Stimulated activated CD4-positive, alpha-beta T cell treated with anti-CD3 and anti-CD28 coated beads, Interleukin-2, amount 100 ng/mL, for 4 hours (primary cell): Measurements from ENCODE around the gene DNAL4.

Source experiments
- DNase-seq: peaks from one replicate; pipeline ENCODE4 v3.0.0-alpha.2; 2020; ENCODE audit warnings: low read depth

Gene DNAL4, protein sequence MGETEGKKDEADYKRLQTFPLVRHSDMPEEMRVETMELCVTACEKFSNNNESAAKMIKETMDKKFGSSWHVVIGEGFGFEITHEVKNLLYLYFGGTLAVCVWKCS

DNA sequence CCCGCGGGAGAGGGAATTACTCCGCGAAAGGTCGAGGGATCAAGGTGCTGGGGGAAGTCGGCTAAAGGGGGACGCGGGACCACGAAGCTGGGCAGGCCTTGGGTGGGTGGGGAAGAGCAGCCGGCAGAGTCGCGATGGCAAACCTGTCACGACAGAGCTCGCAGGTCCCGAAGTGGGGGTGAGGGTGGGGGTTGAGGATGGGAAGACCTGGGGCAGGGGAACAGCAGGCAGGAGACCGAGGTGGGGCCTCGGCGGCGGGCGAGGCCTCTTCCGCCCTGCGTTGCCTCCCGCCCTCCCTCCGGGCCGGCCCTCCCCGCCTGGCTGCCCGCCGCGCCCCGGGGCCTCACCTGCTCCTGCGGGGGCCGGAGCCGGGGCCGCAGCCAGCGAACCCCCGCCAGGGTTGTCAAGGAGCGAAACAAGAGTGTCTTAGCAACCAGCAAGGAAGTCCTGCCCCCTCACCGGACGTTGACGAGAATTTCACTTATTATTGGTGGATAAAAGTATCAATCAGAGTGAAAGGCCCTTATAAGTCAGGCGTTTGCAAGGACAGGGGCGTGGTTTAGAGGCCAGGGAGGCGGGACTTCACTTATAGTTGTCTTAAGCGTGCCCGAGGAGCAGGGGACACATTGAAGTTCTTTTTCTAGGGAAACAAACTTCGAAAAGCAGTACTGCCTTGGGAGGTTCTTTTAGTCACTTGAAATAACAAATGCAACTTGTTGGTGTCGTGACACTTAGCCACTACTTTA is at the start of gene DNAL4:
TSS of gene DNAL4 (minus strand) at position 423 of the 746 bp plus-strand sequence. CDS start 11,412 bp downstream, outside the sequence.
- DNase-seq, result peak; percentile 87

DNA sequence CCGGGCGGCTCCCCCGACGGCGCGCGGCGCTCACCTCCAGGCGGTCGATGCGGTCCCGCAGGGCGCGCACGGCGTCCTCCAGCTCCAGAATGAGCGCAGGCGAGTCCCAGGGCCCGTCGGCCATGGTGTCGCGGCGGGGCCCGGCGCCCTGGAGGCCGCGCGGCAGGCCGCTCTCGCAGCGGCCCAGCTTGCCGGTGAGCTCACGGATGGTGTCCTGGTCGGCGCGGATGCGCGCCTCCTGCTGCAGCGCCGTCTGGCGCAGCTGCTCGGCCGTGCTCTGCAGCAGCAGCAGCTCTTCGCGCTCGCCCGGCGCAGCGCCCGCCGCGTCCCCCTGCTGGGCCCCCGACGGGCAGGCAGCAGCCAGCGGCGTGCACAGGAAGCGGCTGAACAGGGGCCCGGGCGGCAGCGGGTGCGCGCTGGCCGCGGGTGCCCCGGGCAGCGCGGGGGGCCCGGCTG is 49.3 kb upstream of the DNAL4 start:
- DNase-seq, result peak; percentile 18

DNA sequence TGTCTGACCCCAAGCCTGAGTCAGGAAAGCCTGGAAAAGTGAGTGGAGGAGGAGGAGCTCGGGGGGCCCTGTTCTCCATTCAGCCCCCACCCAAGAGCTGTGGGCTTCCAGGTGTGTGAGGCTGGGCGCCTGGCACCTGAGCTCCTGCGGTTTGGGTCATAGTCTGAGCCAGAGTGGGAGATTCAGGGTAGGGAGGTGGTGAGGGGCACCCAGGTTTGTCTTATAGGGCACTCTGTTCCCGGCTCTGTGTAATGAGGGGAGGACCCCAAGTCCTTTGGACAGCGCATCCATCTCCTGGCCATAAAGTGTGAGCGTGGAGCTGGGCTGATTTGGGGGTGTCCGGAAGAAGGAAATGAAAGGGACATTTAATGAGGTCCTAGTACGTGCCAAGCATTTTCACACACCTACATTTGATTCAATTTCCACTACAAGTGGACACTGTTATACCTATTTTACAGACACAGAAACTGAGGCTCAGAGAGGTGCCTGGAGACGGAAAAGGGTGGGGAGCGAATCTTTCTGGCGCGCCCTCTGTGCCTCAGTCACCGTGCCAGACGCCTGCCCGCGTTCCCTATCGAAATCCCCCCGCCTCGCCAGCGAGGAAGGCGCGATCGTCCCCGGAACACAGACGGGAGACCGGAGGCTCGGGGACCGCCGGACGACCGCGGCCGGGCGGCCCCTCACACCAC is 48.7 kb upstream of the DNAL4 start:
- no peak for DNase-seq

DNA sequence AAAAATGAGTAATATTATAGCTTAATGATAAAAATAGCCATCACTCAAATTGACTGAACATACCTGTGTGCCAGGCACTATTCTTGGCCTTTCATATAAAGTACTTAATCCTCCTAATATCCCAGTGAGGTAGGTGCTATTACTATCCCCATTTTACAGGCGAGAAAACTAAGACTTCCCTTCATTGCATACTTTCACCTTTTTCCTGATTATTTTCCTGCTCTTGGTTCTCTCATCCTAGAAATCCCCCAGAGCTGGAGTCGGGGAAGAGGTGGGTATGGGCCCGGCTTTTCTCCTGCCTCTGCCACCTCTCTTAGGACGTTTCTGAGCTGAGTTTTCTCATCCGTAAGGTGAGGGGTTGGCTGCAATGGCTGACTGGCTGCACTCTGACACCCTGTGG is 47.7 kb upstream of the DNAL4 start:
- no peak for DNase-seq

DNA sequence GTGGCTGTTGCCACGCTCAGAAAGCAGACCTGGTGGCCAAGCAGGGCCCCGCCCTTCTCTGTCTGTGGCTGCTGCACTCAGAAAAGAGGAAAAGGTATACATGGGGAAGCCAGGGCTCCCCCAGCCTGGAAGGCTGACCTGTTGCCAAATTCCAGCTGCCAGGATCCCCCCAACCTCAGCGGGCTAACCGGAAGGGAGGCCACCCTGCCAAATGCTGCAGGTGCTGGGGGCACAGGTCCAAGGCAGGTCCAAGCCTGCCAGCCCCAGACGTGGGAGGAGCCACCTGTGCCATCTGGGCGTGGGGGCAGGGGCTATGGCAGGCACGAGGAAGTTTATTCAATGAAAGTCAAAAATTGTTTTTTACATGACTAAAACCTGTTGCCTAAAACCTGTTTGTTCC is 47.3 kb upstream of the DNAL4 start:
- no peak for DNase-seq

DNA sequence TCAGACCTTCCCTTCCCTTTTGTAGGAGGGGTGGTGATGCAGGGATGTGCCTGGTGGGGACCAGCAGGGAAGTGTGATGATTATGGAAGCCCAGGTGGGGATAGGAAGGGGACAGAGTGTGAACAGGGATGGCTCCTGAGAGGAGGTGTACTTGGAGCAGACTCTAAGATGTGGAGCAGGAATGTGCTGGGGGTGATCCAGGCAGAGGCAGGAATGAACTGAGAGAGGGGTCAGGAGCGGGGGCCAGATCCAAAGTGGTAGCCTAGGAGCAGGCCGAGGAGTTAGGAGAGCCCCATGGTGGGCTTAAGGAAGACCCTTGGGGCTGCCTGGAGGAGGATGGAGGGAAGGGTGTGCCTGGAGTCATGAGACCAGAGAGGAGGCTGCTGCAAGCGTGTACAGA is 46.2 kb upstream of the DNAL4 start:
- no peak for DNase-seq

DNA sequence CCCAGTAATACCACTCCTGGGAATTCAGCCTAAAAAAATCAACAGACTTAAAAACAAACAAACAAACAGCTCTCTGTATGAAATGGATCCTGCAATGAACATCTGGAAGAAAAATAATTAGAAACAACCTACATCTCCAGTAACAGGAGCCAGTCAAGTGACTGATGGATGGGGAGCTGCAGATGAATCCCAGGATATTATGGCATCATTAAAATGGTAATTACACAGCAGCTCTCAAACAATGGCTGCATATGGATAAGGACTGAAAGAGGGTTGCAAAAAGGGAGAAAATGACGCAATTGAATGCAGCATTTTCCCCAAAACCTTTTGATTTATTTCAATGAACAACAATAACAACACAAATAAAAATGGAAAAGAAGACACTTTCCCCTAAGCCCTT is 45.7 kb upstream of the DNAL4 start:
- no peak for DNase-seq

DNA sequence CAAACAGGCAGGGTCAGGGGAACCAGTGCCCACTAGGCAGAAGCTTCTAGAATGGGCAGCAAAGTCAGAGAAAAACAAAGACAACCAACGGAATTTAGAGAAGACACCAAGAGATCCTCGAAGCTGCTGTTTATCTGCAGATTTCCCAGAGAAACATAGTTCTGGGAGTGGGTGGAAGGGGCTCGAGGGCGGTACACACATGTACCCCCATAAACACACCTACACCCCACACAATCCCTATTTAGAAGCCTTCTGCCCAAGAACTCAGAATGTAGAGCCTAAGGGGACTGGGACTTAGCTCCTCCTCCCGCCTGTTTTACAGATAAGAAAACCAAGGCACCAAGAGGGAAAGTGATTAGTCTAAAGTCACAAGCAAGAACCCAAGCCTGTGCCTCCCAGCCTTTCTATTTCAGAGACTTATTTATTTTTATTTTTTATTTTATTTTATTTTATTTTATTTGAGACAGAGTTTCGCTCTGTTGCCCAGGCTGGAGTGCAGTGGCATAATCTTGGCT is 43.5 kb upstream of the DNAL4 start:
- no peak for DNase-seq

DNA sequence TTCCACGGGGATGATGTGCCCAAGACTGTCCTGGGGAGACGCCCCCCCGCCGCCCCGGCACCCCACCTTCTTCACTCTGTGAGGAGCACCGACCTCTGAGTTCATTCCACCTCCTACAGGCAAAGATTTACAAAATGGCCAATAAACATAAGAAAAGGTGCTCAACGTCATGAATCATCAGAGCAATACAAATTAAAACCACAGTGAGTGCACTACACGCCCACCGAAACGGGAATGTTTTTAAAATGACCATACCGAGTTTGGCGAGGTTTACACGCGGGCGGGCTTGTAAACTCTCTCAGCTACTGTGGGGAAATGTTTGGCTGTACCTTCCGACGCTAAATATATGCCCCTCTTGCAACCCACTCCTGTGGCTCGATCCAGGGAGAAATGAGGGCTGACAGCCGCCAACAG is 42.0 kb upstream of the DNAL4 start:
- DNase-seq, result no peak

DNA sequence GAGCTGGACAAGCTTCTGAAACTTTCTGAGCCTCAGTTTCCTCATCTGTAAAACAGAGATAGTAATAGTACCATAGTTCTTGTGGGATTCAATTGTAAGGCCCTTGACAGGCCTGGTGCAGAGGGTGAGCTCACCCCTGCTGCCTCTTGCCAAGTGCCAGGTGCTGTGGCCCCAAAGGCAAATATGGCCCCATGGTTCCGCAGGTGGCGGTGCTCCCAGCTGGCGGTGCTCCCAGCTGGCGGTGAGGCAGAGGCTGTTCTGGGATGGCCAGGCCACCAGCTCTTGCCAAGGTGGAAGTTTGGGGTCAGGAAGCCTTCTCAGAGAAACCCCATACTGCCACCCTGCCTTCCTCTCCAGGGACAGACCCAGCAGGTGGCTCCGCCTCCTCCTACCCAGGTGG is 41.0 kb upstream of the DNAL4 start:
- no peak for DNase-seq

DNA sequence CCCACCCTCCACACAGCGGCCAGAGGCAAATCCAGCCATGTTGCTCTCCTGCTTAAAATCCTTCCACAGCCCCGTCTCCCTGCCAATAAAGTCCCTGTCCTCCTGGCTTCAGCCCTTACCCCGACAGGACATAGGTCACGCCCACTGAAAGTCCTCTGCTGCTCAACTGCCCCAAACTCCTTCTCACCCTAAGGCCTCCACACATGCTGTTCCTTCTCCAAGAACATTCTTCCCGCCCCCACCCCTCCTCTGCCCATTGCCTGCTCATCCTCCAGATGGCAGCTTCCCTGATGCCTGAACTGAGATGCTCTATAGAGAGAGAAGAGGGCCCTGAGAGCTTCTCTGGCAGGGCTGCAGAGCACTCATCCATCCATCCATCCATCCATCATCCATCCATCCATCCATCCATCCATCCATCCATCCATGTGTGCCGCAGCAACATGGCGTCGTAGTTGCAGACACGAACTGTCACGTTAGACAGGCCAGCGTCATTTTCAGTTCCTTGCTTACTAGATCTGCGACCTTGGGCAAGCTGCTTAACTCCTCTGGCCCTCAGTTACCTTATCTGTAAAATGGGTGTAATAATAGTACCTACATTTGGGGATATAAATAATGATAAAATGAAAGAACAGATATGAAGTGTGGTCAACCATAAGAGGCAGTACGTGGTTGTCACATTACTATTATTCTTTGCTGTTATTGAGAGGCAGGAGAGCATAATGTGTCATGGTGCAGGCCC is 40.4 kb upstream of the DNAL4 start:
- DNase-seq, result no peak

DNA sequence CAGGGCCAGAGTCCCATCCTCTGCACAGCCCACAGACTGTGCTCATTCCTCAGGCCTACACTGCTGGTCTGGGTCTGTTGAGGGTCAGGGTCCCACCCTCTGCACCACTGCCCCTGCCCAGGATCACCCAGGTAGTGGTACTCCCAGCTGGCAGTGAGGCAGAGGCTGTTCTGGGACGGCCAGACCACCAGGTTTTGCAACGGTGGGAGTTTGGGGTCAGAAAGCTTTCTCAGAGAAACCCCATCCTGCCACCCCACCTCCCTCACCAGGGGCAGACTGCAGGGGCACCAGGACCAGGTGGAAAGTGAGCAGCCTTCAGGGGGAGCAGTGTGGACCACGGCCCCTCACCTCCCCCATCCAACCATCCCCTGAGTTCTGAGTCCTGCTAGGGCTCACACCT is 39.1 kb upstream of the DNAL4 start:
- DNase-seq, result no peak

DNA sequence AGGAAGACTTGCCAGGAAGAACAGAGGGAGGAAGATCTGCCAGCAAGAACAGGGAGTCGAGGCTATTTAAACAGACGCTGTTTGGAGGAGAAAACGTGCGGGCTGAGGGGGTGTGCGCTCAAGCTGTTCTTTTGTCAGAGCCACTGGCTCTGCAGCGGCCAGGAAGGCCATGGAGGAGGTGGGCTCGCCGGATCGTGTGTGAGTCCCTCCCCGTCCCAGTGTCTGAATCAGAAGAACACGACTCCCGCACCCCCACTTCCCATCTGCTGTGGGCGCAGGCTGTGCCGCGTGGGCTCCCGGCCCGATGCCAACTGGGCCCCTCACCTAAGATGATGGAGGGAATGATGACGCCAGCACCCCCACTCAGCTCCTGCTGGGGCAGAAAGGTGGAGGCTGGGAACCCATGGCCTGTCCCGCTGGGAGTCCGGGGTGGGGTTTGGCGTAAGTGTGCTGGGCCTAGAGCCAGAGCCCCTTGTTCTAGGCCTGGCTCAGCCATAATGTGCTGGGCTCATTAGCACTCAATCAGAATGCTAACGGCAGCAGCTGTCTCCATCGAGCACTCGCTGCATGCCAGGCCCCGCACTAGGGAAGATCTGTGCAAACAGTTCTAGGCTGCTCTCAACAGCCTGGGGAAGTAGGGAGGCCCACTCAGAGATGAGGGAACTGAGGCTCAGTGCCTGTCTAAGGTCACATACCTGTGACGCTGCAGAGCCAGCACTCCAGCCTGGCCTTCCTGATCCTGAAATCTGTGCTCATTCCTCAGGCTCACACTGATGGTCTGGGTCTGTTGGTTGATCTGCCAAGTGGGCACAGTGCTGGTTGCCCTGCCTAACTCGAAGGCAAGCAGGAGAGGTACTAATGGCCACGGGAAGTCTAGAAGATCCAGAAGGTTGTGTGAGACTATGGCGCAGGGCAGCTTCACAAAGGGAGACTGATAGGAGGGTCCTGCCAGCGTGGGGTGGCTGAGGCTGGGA is 38.3 kb upstream of the DNAL4 start:
- no peak for DNase-seq

DNA sequence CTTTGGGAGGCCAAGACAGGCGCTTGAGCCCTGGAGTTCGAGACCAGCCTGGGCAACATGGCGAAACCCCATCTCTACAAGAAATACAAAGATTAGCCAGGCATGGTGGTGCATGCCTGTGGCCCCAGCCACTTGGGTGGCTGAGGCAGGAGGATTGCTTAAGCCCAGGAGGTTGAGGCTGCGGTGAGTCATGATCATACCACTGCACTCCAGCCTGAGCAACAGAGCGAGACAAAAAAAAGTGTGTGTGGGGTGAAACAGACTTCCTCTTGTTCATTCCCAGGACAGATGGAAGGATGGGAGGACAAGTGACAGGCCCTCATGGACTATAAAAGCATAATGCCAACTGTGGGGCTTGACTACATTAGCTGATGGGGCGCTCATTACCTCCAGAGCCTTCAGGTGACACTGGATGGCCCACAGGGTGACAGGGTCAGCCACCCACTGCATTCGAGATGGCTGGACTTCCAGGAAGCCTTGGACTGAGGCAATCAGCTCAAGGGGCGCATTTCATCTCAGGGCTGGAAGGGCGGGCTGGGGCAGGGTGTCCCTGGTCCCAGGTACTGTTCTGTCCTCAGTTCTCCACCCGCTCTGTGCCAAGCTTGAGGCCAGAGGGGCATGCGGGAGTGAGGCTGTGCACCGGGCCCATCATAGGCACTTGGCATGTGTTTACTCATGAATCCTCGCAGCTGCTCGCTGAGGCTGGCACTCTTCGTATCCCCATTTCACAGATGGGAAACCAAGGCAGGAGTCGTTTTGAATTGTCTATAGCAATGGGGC is 37.4 kb upstream of the DNAL4 start:
- no peak for DNase-seq

DNA sequence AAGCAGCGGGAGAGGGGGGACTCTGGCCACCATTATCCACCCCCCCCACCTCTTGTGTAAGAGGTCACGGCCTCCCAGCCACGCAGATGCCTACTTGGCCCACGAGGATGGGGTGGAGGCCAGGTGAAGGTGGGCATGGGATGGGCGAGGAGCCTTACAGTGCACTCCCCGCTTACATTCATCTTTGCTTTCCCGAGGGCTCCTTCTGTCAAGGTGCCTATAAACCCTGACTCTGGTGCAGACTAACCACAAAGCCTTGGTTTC is 36.8 kb upstream of the DNAL4 start:
- DNase-seq, result no peak

DNA sequence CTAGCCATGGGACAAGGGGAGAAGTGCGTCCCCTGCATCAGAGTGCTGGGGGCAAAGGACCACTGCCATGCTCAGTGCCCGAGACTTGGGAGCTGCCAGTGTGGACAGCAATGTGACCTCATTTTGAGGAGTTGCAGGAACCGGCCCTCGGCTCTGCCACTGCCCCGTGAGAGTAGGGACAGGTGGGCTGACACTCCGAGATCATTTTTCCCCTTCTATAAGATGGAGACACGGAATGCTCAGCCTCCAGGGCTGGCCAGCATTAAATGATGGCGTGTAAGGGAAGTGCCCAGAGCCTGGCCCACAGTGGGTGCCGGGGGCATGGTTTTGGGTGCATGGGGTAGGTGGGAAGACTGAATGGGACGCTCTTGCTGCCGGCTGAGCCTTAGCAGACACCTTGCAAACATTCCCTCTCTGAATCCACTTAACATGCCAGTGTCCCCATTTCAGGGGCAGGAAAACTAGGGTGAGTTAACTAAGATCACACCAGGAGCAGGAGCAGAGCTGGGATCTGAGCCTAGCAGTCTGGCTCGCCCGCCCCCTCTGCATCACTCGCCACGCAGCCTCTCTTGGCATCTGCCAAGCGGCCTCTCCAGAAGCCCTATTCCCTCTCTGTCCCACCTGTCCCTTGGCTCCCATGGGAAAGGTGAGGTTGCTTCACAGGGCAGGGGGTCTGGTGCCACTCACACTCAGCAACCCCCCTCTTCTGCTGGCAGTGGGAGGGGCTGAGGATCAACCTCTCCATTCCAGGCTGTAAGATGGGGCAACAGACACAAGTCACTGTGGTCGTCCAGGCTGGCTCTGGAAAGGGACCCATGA is 36.3 kb upstream of the DNAL4 start:
- DNase-seq, result no peak

DNA sequence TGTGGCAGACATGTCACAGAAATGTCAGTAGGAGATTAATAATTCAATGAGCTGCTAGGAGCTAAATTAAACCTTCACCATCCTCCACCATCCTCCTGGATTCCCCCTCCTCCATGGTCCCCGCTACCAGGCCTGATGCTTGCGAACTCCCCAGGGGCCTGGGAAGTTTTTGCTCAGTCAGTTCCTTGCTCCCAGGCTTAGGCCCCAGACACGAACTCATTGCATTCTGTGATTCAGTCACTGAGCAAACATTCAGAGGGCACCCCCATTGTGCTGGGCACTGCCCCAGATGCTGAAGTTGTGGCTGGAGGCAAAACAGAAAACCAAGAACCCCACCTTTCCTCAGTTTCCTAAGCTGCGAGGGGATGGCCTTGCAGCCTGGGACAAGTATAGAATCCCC is 35.5 kb upstream of the DNAL4 start:
- no peak for DNase-seq

DNA sequence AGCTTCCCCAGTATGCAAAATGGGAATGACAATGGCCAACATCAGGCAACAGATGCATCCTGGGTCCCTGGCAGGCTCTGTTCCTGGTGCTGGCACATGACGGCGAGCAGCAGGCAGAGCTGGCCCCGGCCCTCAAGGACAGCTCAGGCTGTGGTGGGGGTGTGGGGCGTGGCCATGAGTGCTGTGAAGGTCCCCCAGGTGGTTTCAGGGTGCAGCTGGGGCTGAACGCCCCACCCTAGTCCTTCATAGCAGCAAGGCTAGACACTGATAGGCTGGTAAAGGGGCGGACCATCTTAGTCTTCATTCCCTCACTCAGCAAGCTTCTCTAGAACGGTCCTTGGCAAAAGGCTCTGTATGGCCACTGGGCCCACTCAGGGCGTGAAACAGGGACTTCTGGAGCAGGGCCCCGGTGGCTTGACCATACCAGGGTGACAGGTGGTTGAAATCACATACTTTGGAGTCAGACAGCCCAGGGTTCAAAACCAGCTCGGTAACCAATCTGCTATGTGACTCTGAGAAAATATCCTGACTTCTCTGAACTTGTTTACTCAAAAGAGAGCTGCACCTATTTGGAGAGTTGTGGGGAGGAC is 34.8 kb upstream of the DNAL4 start:
- DNase-seq, result no peak

DNA sequence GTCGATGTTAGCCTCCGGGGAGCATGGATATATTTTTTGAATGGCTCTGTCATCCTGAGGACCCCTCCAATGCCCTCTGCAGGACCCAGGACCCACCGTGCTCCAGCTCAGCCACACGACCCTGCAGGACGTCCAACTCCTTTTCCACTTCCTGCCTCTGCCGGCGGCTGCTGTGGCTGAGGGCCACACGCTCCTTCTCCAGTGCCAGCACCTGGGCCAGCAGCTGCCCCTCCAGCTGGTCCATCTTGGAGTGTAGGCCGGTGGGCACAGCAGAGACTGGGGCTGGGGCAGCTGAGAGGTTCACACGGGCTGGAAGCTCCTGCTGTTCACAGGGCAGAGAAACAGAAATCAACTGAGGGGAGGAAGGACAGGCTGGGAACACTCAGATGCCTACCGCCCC is 34.2 kb upstream of the DNAL4 start:
- DNase-seq, result no peak

DNA sequence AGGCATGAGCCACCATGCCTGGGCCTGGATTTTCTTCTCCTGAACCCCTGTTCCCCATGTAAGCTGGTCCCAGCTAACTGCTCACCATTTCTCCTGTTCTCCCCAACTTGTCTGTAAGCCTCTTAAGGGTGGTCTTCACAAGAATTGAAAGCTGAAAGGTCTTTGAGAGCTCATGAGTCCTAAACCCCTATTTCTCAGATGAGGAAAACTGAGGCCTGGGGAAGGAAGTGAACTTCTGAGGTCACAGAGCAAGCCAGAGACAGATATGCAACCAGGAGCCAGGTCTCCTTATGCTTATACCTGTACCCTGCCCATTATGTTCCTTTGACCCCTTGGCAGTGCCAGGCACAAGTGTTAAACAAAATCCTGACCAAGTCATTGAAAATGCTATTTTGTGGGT is 33.6 kb upstream of the DNAL4 start:
- DNase-seq, result no peak
